ENCODE results near the gene PGM2L1. TPM values are rescaled to one million over a fixed set of nuclear protein-coding genes. Genes with fewer than 3 reads are reported as not detected.

PGM2L1 gene
- total and polyA plus RNA-seq, 11 donors: 0.57 to 3.1 (median 1.8) TPM

DNA sequence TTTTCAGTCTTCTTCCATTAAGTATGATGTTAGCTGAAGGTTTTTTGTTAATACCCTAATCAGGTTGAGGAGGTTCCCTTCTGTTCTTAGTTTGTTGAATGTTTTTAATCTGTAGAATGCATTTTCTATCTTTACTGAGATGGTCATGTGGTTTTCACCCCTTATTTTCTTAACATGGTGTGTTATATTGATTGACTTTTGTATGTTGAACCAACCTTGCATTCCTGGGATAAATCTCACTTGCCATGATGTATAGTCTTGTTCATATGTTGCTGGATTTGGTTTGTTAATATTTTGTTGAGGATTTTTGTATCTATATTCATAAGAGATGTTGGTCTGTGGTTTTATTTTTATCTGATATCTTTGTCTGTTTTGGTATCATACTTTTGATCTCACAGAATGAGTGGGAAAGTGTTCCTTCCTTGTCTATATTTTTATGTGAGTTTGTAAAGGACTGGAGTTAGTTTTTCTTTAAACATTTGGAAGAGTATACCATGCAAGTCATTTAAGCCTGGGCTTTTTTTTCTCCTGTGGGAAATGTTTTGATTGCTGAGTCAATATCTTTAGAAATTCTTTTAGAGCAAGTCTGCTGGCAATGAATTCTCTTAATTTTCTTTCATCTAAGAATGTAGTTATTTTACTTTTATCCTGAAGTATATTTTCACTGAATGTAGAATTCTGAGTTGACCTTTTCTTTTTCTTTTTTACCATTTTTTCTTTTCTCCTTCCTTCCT lies 81.3 kb downstream of the PGM2L1 start:
- intact Hi-C loops (cut with DNase I): loop anchor here in 1 of 10 donors (5.0 kb wide), 1 partner anchor 60 kb away; no protein-coding TSS in a partner anchor
- H3K4me3 ChIP-seq: no peak overlapping the region
- TF ChIP-seq POLR2A (IDR thresholded peaks at IDR 0.05): no peak
- TF ChIP-seq, protein P1, sequence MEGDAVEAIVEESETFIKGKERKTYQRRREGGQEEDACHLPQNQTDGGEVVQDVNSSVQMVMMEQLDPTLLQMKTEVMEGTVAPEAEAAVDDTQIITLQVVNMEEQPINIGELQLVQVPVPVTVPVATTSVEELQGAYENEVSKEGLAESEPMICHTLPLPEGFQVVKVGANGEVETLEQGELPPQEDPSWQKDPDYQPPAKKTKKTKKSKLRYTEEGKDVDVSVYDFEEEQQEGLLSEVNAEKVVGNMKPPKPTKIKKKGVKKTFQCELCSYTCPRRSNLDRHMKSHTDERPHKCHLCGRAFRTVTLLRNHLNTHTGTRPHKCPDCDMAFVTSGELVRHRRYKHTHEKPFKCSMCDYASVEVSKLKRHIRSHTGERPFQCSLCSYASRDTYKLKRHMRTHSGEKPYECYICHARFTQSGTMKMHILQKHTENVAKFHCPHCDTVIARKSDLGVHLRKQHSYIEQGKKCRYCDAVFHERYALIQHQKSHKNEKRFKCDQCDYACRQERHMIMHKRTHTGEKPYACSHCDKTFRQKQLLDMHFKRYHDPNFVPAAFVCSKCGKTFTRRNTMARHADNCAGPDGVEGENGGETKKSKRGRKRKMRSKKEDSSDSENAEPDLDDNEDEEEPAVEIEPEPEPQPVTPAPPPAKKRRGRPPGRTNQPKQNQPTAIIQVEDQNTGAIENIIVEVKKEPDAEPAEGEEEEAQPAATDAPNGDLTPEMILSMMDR (IDR thresholded peaks at IDR 0.05): no peak
- peaks cover 0 to 40% (median 9%) of the 10 kb centered on the region in 12 donors for H3K9me3 ChIP-seq
- no peaks in the 10 kb centered on the region for H3K36me3 ChIP-seq
- no peak overlapping the region for H3K27ac ChIP-seq
- H3K27me3 ChIP-seq: peaks cover 0 to under 1% (median 0%) of the 10 kb centered on the region in 9 donors
- H3K4me1 ChIP-seq: peaks cover 0 to 25% (median 6%) of the 10 kb centered on the region in 12 donors
- ATAC-seq (no peak), DNase-seq (no peak)

DNA sequence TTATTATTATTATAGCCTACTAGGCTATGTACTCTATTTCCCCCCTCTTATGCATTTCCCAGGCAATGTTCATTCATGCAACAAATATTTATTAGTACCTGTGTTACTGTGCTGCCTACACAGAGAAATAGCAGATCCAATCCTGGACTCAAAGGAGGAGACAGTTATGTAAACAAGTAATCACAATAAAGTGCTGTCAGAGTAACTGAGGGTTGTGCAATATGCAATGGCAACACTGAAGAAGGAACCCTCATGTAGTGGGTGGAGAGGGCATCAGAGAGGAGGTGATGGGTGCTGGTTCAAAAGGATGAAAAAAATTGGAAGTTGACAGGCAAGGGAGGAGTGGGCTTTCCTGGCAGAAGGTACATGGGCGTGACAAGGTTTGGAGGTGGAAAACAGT lies 85.9 kb downstream of the PGM2L1 start:
- peaks cover 0 to 29% (median 9%) of the 10 kb centered on the region in 12 donors for H3K9me3 ChIP-seq
- peaks cover 0 to 10% (median 0%) of the 10 kb centered on the region in 9 donors for H3K27me3 ChIP-seq
- H3K27ac ChIP-seq: no peak overlapping the region
- DNase-seq (no peak), ATAC-seq (no peak)
- TF ChIP-seq POLR2A (IDR thresholded peaks at IDR 0.05): no peak
- TF ChIP-seq, protein P1 (IDR thresholded peaks at IDR 0.05): no peak
- WGBS, 4 donors: 85 to 97% (median 95%) methylated on average over 1 of the region's 1 CpG
- H3K36me3 ChIP-seq: no peaks in the 10 kb centered on the region
- no peak overlapping the region for H3K4me3 ChIP-seq
- H3K4me1 ChIP-seq: peaks cover 0 to 16% (median 4%) of the 10 kb centered on the region in 12 donors
- intact Hi-C loops (cut with DNase I): no loop called here

DNA sequence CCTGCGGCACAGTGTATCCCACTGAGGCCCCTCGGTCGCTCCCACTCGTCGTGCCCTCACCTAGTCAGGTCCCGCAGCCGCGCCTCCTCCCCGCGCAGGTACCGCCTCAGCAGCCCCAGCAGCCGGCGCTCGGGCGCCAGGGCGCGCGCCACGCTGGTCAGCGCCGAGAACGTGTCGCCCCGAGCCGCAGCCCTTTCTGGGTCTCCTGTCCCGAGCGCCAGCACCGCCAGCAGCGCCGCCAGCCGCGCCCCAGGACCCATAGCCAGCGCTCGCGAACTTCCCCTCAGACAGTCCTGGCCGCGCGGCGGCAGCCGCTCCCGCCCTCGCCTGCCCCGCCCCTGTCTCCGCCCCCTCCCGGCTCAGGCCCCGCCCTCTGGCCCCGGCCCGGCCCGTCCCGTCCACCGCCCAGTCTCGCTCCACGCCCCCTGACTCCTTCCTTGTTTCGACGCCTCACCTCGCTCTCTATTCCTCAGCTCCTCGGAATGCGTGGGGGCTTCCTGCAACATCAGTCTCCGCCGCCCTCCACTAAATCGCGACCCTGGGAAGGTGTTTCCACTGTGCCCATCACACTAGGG lies 86.8 kb downstream of the PGM2L1 start, which contains the start of gene P4HA3:
Gene P4HA3 (minus strand): TSS at position 289 of the 575 bp plus-strand sequence. CDS start 29 bp downstream, at position 260.
- Histone ChIP-seq H3K4me3 (peak within 1 kb of the TSS; percentile 25 to 68 (median 56)), H3K27ac (no peak within 1 kb of the TSS), H3K36me3 (no peaks in the 10 kb centered on the region), H3K4me1 (peaks cover 0 to 22% (median 4%) of the 10 kb centered on the region in 12 donors), H3K27me3 (peaks cover 0 to 10% (median 0%) of the 10 kb centered on the region in 9 donors), H3K9me3 (peaks cover 0 to 20% (median 4%) of the 10 kb centered on the region in 12 donors)
- DNase-seq (peak; percentile 68 to 86 (median 74)), ATAC-seq (peak; percentile 37 to 98 (median 96))
- intact Hi-C loops (cut with DNase I): no loop called here
- 3 to 5% (median 3%) methylated on average over 22 to 62 of the region's 62 CpGs for WGBS, 4 donors
- TF ChIP-seq, protein P1 (IDR thresholded peaks at IDR 0.05): peak in 4 of 12 donors; percentile 2 to 31 (median 22)
- TF ChIP-seq POLR2A (IDR thresholded peaks at IDR 0.05): no peak

DNA sequence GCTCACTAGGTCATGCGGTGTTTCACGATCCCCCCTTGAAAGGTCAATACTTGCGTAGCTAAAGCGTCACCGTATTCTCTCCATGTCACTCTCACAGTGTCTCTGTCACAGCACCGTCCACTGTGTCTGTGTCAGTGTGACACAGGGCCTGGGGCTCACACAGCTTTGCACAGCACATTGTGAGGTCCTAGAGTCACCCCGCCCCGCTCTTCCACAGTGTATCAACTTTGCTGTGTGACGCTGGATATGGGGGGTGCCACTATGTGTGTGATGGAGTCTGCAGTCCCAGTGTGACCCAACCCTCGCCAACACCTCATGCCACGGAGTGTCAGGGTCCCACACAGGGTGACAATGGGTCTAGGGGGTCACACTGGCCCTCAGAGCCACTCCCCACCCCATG lies 87.4 kb downstream of the PGM2L1 start:
- H3K27me3 ChIP-seq: peaks cover 0 to 10% (median 0%) of the 10 kb centered on the region in 9 donors
- H3K4me3 ChIP-seq: peak overlapping the region in 10 of 12 donors; percentile 48 to 68 (median 59)
- intact Hi-C loops (cut with DNase I): no loop called here
- 77 to 83% (median 82%) methylated on average over 9 to 11 of the region's 11 CpGs for WGBS, 4 donors
- TF ChIP-seq, protein P1 (IDR thresholded peaks at IDR 0.05): no peak
- TF ChIP-seq POLR2A (IDR thresholded peaks at IDR 0.05): no peak
- ATAC-seq: peak in 2 of 4 donors; percentile 8 to 14
- peaks cover 0 to 14% (median 0%) of the 10 kb centered on the region in 12 donors for H3K9me3 ChIP-seq
- H3K36me3 ChIP-seq: no peaks in the 10 kb centered on the region
- no peak for DNase-seq
- no peak overlapping the region for H3K27ac ChIP-seq
- peaks cover 0 to 22% (median 4%) of the 10 kb centered on the region in 12 donors for H3K4me1 ChIP-seq
